PC-3 (cell line): ENCODE measurements around the gene CXCL10. TPM values are rescaled to one million over a fixed set of nuclear protein-coding genes. Genes with fewer than 3 reads are reported as not detected.

Experiments
- ATAC-seq: fragments of 200-7000 bp; cut with Tn5 transposase; 2 replicates; pipeline ENCODE4 v1.9.1; 2020; ENCODE audit warnings: mild to moderate bottlenecking, moderate library complexity
- BruUV-seq: library from RNA; stranded (reverse); fragments of 400-500 nt; replicated peaks from 2 replicates; lab custom pipeline; 2021; lab: Mats Ljungman, UMichigan
- CTCF ChIA-PET: fragments of 300-600 bp; sonication (Branson Sonifier 250); formaldehyde crosslinking; loops from one replicate; lab custom pipeline; 2022; ENCODE audit warnings: antibody characterized with exemption; lab: Charles Lee
- POLR2A ChIA-PET: fragments of 300-600 bp; sonication (Branson Sonifier 250); formaldehyde crosslinking; loops from one replicate; lab custom pipeline; 2022; ENCODE audit warnings: antibody characterized with exemption; ENCODE audit not compliant: unreplicated experiment; lab: Charles Lee
- DNase-seq: peaks from one replicate; pipeline ENCODE4 v3.0.0-alpha.2; 2015
- H2AFZ ChIP-seq: fragments of 300-600 bp; sonication (generic); 2 replicates; pipeline ENCODE4 v1.6.0; 2016; ENCODE audit warnings: antibody characterized with exemption, low read length
- H3F3A ChIP-seq: fragments of 300-600 bp; sonication (generic); one replicate; pipeline ENCODE4 v1.6.0; 2017; ENCODE audit warnings: antibody characterized with exemption, low read length, control low read depth, mild to moderate bottlenecking; ENCODE audit not compliant: unreplicated experiment
- H3K27ac ChIP-seq: fragments of 300-600 bp; sonication (generic); 2 replicates; pipeline ENCODE4 v1.5.1; 2016; ENCODE audit warnings: mild to moderate bottlenecking, low read length
- H3K27me3 ChIP-seq: fragments of 300-600 bp; sonication (generic); 2 replicates; pipeline ENCODE4 v1.6.1; 2016; ENCODE audit warnings: low read length, mixed read lengths
- H3K36me3 ChIP-seq: fragments of 300-600 bp; sonication (generic); 2 replicates; pipeline ENCODE4 v1.6.1; 2016; ENCODE audit warnings: low read depth, mixed run types, low read length, mixed read lengths
- H3K4me1 ChIP-seq: fragments of 300-600 bp; sonication (generic); 2 replicates; pipeline ENCODE4 v1.5.1; 2016; ENCODE audit warnings: low read length; ENCODE audit not compliant: insufficient read depth
- H3K4me2 ChIP-seq: fragments of 300-600 bp; sonication (generic); 2 replicates; pipeline ENCODE4 v1.6.0; 2016; ENCODE audit warnings: low read length
- H3K4me3 ChIP-seq: fragments of 300-600 bp; sonication (generic); 2 replicates; pipeline ENCODE4 v1.5.1; 2016; ENCODE audit warnings: mild to moderate bottlenecking, low read length, mixed read lengths
- H3K79me2 ChIP-seq: fragments of 300-600 bp; sonication (generic); 2 replicates; pipeline ENCODE4 v1.6.1; 2017; ENCODE audit warnings: low read length, mixed read lengths
- H3K9ac ChIP-seq: fragments of 300-600 bp; sonication (generic); 2 replicates; pipeline ENCODE4 v1.6.0; 2016; ENCODE audit warnings: mild to moderate bottlenecking, low read length
- H3K9me2 ChIP-seq: fragments of 300-600 bp; sonication (generic); replicated peaks from 2 replicates; pipeline ENCODE4 v1.6.1; 2016; ENCODE audit warnings: mixed run types, low read length, mixed read lengths
- H3K9me3 ChIP-seq: fragments of 300-600 bp; sonication (generic); 2 replicates; pipeline ENCODE4 v1.6.1; 2016; ENCODE audit warnings: low read length, mixed read lengths
- H4K20me1 ChIP-seq: fragments of 300-600 bp; sonication (generic); 2 replicates; pipeline ENCODE4 v1.6.1; 2016; ENCODE audit warnings: low read length, mixed read lengths
- CTCF ChIP-seq: fragments of 300-600 bp; sonication (generic); conservative IDR thresholded peaks from 2 replicates; pipeline ENCODE4 v1.5.1; 2017; ENCODE audit warnings: antibody characterized with exemption, low read depth, mild to moderate bottlenecking, low read length
- EZH2 ChIP-seq: fragments of 300-600 bp; sonication (generic); IDR thresholded peaks from one replicate; pipeline ENCODE4 v1.6.1; 2017; ENCODE audit warnings: antibody characterized with exemption, mild to moderate bottlenecking, low read length; ENCODE audit not compliant: unreplicated experiment
- EZH2phosphoT487 ChIP-seq: fragments of 300-600 bp; sonication (generic); IDR thresholded peaks from 2 replicates; pipeline ENCODE4 v1.6.1; 2018; ENCODE audit warnings: mild to moderate bottlenecking, antibody characterized with exemption, low read length, borderline replicate concordance
- intact Hi-C: fragments of 100-400 bp; cut with micrococcal nuclease; formaldehyde crosslinking; loops from 2 replicates; pipeline ENCODE4 v1.9.0; 2023
- total RNA-seq: library from RNA; depleted of rRNA; stranded (reverse); fragments of >200 nt; gene quantifications from 2 replicates; pipeline ENCODE4 v1.2.3, GENCODE V29; 2014

CXCL10 gene
- total RNA-seq, 1 experiment from 2014 or later: not detected

DNA sequence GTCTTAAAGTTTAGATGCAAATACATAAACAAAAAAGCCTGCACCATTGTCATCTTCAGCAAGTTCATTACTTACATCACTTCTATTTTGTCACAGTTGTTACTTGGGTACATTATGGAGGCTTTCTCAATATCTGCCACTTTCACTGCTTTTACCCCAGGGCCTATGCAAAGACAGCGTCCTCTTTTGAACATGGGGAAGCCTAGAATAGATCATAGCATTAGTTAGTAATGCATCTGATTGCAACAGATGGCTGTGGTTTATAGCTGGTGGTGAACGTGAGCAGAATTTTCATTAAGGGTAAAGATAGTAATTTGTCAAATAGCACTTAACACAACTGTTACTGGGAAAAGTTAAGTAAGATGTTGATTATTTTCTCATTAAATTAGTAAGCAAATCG, 11.8 kb upstream of the CXCL10 start:
- no peaks in the 10 kb centered on the region for H3K4me1 ChIP-seq
- no peak overlapping the region for H3K27ac ChIP-seq
- H3K36me3 ChIP-seq: no peaks in the 10 kb centered on the region
- no peak for TF ChIP-seq CTCF
- TF ChIP-seq EZH2phosphoT487: no peak
- TF ChIP-seq EZH2: no peak
- H3K9me3 ChIP-seq: no peaks in the 10 kb centered on the region
- no TSS peak for BruUV-seq
- intact Hi-C loops: no loop called here
- DNase-seq: no peak
- H3K9me2 ChIP-seq: no peaks in the 10 kb centered on the region
- ATAC-seq: no peak
- H4K20me1 ChIP-seq: no peaks in the 10 kb centered on the region
- no peak overlapping the region for H3K4me2 ChIP-seq
- H3K79me2 ChIP-seq: no peaks in the 10 kb centered on the region
- no peaks in the 10 kb centered on the region for H3F3A ChIP-seq
- no peak overlapping the region for H3K9ac ChIP-seq
- H3K4me3 ChIP-seq: no peak overlapping the region
- H2AFZ ChIP-seq: no peak overlapping the region
- no peaks in the 10 kb centered on the region for H3K27me3 ChIP-seq
- ChIA-PET POLR2A (no interaction called here), CTCF (no interaction called here)

- Histone ChIP-seq H3F3A (no peaks in the 10 kb centered on the region), H3K4me3 (no peak overlapping the region), H3K9me2 (no peaks in the 10 kb centered on the region), H4K20me1 (no peaks in the 10 kb centered on the region), H3K79me2 (no peaks in the 10 kb centered on the region), H3K36me3 (no peaks in the 10 kb centered on the region), H3K9me3 (no peaks in the 10 kb centered on the region), H3K4me1 (no peaks in the 10 kb centered on the region), H3K4me2 (no peak overlapping the region), H2AFZ (no peak overlapping the region), H3K27ac (no peak overlapping the region), H3K9ac (no peak overlapping the region), H3K27me3 (no peaks in the 10 kb centered on the region)
- ChIA-PET POLR2A (no interaction called here), CTCF (no interaction called here)
- no peak for TF ChIP-seq EZH2
- no peak for TF ChIP-seq EZH2phosphoT487
- no peak for TF ChIP-seq CTCF
- no TSS peak for BruUV-seq
- ATAC-seq: no peak
- no peak for DNase-seq
- intact Hi-C loops: no loop called here
Measured at GRCh38 chr4:76029300-76029699, 6.0 kb upstream of the CXCL10 start.

GRCh38 chr4:76028350-76028765, 5.1 kb upstream of the CXCL10 start:
- no peak overlapping the region for H3K27ac ChIP-seq

More at GRCh38 chr4:76028350-76028765, 5.1 kb upstream of the CXCL10 start:
- Histone ChIP-seq H3K4me3 (no peak overlapping the region), H3K9ac (no peak overlapping the region), H3F3A (no peaks in the 10 kb centered on the region), H3K4me1 (no peaks in the 10 kb centered on the region), H4K20me1 (no peaks in the 10 kb centered on the region), H2AFZ (no peak overlapping the region), H3K79me2 (no peaks in the 10 kb centered on the region), H3K9me2 (no peaks in the 10 kb centered on the region), H3K36me3 (no peaks in the 10 kb centered on the region), H3K27me3 (no peaks in the 10 kb centered on the region), H3K9me3 (no peaks in the 10 kb centered on the region), H3K4me2 (no peak overlapping the region)
- ATAC-seq (no peak), DNase-seq (no peak)
- ChIA-PET POLR2A (no interaction called here), CTCF (no interaction called here)
- no TSS peak for BruUV-seq
- TF ChIP-seq CTCF (no peak), EZH2 (no peak), EZH2phosphoT487 (no peak)
- intact Hi-C loops: no loop called here
